Thyroid gland (tissue), 4 donors: ENCODE measurements around the gene GRID2IP.
A peak's percentile ranks its signal among the peaks of the same experiment; 100 is the strongest.

Experiments used
- POLR2A ChIP-seq, 2 donors: fragments of 450-650 bp; IDR thresholded peaks; one replicate each; pipeline ENCODE4 v1.6.1; 2017; ENCODE audit warnings: antibody characterized with exemption in 2 of 2, mild to moderate bottlenecking in 2 of 2, moderate library complexity in 1 of 2
- TF ChIP-seq, protein P1 (sequence below), 6 experiments: fragments of 200-600 bp in 3 of 6; fragments of 450-650 bp in 3 of 6; sonication (generic) in 3 of 6; IDR thresholded peaks; one replicate each; pipeline ENCODE4 v1.5.1; 2016 to 2019; ENCODE audit warnings: antibody characterized with exemption in 6 of 6, mild to moderate bottlenecking in 2 of 6, inconsistent platforms in 1 of 6, moderate library complexity in 1 of 6

- TF ChIP-seq, protein P1, sequence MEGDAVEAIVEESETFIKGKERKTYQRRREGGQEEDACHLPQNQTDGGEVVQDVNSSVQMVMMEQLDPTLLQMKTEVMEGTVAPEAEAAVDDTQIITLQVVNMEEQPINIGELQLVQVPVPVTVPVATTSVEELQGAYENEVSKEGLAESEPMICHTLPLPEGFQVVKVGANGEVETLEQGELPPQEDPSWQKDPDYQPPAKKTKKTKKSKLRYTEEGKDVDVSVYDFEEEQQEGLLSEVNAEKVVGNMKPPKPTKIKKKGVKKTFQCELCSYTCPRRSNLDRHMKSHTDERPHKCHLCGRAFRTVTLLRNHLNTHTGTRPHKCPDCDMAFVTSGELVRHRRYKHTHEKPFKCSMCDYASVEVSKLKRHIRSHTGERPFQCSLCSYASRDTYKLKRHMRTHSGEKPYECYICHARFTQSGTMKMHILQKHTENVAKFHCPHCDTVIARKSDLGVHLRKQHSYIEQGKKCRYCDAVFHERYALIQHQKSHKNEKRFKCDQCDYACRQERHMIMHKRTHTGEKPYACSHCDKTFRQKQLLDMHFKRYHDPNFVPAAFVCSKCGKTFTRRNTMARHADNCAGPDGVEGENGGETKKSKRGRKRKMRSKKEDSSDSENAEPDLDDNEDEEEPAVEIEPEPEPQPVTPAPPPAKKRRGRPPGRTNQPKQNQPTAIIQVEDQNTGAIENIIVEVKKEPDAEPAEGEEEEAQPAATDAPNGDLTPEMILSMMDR (IDR thresholded peaks at IDR 0.05) = peak in 1 of 6 experiments; percentile 14
- no peak for TF ChIP-seq POLR2A (IDR thresholded peaks at IDR 0.05)
These were observed 4.9 kb upstream of the GRID2IP start for GRCh38 chr7:6556196-6556595.
